B cell (primary cell): Measurements from ENCODE around the gene PAM. TPM values are rescaled to one million over a fixed set of nuclear protein-coding genes. Genes with fewer than 3 reads are reported as not detected.

ENCODE experiments used
- ATAC-seq: fragments of 200-7000 bp; cut with Tn5 transposase; one replicate; pipeline ENCODE4 v1.10.0; 2021; ENCODE audit warnings: low read depth, mild to moderate bottlenecking, moderate number of reproducible peaks, moderate library complexity
- CTCF ChIA-PET: fragments of 350-600 bp; sonication (Branson Sonifier 250); formaldehyde crosslinking; loops from one replicate; lab custom pipeline; 2021; ENCODE audit warnings: antibody characterized with exemption, inconsistent platforms; lab: Charles Lee
- POLR2A ChIA-PET: fragments of 350-600 bp; sonication (Branson Sonifier 250); formaldehyde crosslinking; loops from one replicate; lab custom pipeline; 2021; ENCODE audit warnings: antibody characterized with exemption; lab: Charles Lee
- DNase-seq: peaks from one replicate; pipeline ENCODE4 v3.0.0; 2013
- H2AFZ ChIP-seq: 2 replicates; pipeline ENCODE4 v1.6.1; 2012; ENCODE audit warnings: mild to moderate bottlenecking, low read depth, low read length; ENCODE audit not compliant: insufficient read depth, poor library complexity, severe bottlenecking
- H3K27ac ChIP-seq, 2 donors: 1 replicate in 1 of 2; 2 replicates in 1 of 2; pipeline ENCODE4 v1.5.1; 2012 to 2013; ENCODE audit warnings: low read length in 2 of 2, mild to moderate bottlenecking in 2 of 2, moderate library complexity in 1 of 2
- H3K27me3 ChIP-seq, 4 experiments: fragments of 200-600 bp in 1 of 4; sonication (generic) in 1 of 4; replicated peaks in 1 of 4; 1 replicate in 2 of 4; 2 replicates in 2 of 4; pipeline versions ENCODE4 v1.6.1 to v1.7.0; 2013 to 2016; ENCODE audit warnings: low read length in 3 of 4, mild to moderate bottlenecking in 2 of 4, mixed read lengths in 1 of 4, moderate library complexity in 1 of 4; ENCODE audit not compliant: insufficient read depth in 4 of 4, control insufficient read depth in 3 of 4; ENCODE audit errors: control extremely low read depth in 1 of 4
- H3K36me3 ChIP-seq, 2 experiments: replicated peaks in 1 of 2; 1 replicate in 1 of 2; 2 replicates in 1 of 2; pipeline versions ENCODE4 v1.6.1 to v1.7.1; 2013; ENCODE audit warnings: low read length in 1 of 2; ENCODE audit not compliant: insufficient read depth in 2 of 2, control insufficient read depth in 1 of 2; ENCODE audit errors: control extremely low read depth in 1 of 2, extremely low read depth in 1 of 2
- H3K4me1 ChIP-seq, 2 donors: fragments of 200-600 bp in 1 of 2; sonication (generic) in 1 of 2; 1 replicate in 1 of 2; 2 replicates in 1 of 2; pipeline versions ENCODE4 v1.5.1 to v1.6.1; 2013 to 2017; ENCODE audit warnings: low read length in 2 of 2; ENCODE audit not compliant: control insufficient read depth in 2 of 2, insufficient read depth in 2 of 2
- H3K4me2 ChIP-seq: replicated peaks from 2 replicates; pipeline ENCODE3; 2012; ENCODE audit warnings: mild to moderate bottlenecking, low read depth, low read length; ENCODE audit not compliant: poor library complexity, severe bottlenecking
- H3K4me3 ChIP-seq, 5 experiments: fragments of 200-600 bp in 1 of 5; sonication (generic) in 1 of 5; 1 replicate in 3 of 5; 2 replicates in 2 of 5; pipeline versions ENCODE4 v1.5.1 to v1.7.0; 2011 to 2016; ENCODE audit warnings: low read length in 4 of 5, mild to moderate bottlenecking in 4 of 5, low read depth in 2 of 5, control low read depth in 1 of 5, moderate library complexity in 1 of 5; ENCODE audit not compliant: insufficient read depth in 1 of 5; ENCODE audit errors: control extremely low read depth in 1 of 5, extremely low read depth in 1 of 5
- H3K79me2 ChIP-seq: fragments of 200-600 bp; sonication (generic); one replicate; pipeline ENCODE4 v1.6.0; 2016; ENCODE audit warnings: low read length; ENCODE audit not compliant: control insufficient read depth, insufficient read depth
- H3K9ac ChIP-seq: fragments of 200-600 bp; sonication (generic); 2 replicates; pipeline ENCODE4 v1.6.1; 2017; ENCODE audit warnings: mild to moderate bottlenecking, low read length, moderate library complexity
- H3K9me3 ChIP-seq, 3 donors: one replicate each; pipeline versions ENCODE4 v1.6.1 to v1.7.1; 2013; ENCODE audit warnings: low read length in 2 of 3; ENCODE audit not compliant: control insufficient read depth in 2 of 3, insufficient read depth in 1 of 3; ENCODE audit errors: control extremely low read depth in 1 of 3
- H4K20me1 ChIP-seq: 2 replicates; pipeline ENCODE4 v1.6.0; 2012; ENCODE audit warnings: mild to moderate bottlenecking, low read length; ENCODE audit not compliant: insufficient read depth, control insufficient read depth, poor library complexity, severe bottlenecking
- H3K27ac Mint-ChIP-seq: one replicate; pipeline ENCODE4 v1.8.0; 2021; ENCODE audit warnings: mixed read lengths
- H3K27me3 Mint-ChIP-seq: one replicate; pipeline ENCODE4 v1.8.0; 2021; ENCODE audit warnings: mixed read lengths
- H3K4me1 Mint-ChIP-seq: one replicate; pipeline ENCODE4 v1.8.0; 2021; ENCODE audit warnings: mixed read lengths
- H3K4me3 Mint-ChIP-seq: one replicate; pipeline ENCODE4 v1.8.0; 2021; ENCODE audit warnings: mixed read lengths
- H3K9me3 Mint-ChIP-seq: one replicate; pipeline ENCODE4 v1.8.0; 2022; ENCODE audit warnings: mixed read lengths; ENCODE audit not compliant: insufficient read depth
- EZH2 ChIP-seq: IDR thresholded peaks from 2 replicates; pipeline ENCODE4 v1.6.1; 2012; ENCODE audit warnings: borderline replicate concordance, low read depth, mild to moderate bottlenecking, moderate library complexity, low read length; ENCODE audit not compliant: insufficient read depth, poor library complexity, severe bottlenecking
- WGBS: methylation state at CpG from one replicate; pipeline ENCODE4 v1.1.5; 2013; ENCODE audit warnings: missing lambda C conversion rate; ENCODE audit not compliant: insufficient coverage; 5-methylcytosine and 5-hydroxymethylcytosine counted together
- intact Hi-C: fragments of 100-400 bp; cut with micrococcal nuclease; formaldehyde crosslinking; loops from one replicate; pipeline ENCODE4 v1.10.0; 2022
- polyA plus RNA-seq: library from polyadenylated mRNA; depleted of rRNA; stranded (reverse); fragments of >200 nt; gene quantifications from 2 replicates; pipeline ENCODE4 v1.2.3, GENCODE V29; 2012
- total RNA-seq, 2 donors: library from RNA; stranded (reverse); fragments of 120-200 nt in 1 of 2; gene quantifications; 1 replicate in 1 of 2; 2 replicates in 1 of 2; pipeline versions ENCODE4 v1.2.3 to v1.2.4, GENCODE V29; 2013 to 2022
- TF ChIP-seq, protein P1 (sequence below): fragments of 200-600 bp; IDR thresholded peaks from one replicate; pipeline ENCODE4 v1.8.0; 2022; ENCODE audit warnings: antibody characterized with exemption, mild to moderate bottlenecking

PAM gene
- total and polyA plus RNA-seq, 2 donors (not counting 1 experiment from before 2014, with no cell fraction given) = 1.00 to 34.8 TPM

GRCh38 chr5:103035701-103036100 is 280.6 kb downstream of the PAM start:
- Histone ChIP-seq H3K4me2 (no peak overlapping the region), H3K4me3 (no peak overlapping the region), H3K27ac (no peak overlapping the region), H3K4me1 (no peaks in the 10 kb centered on the region), H3K9me3 (peaks cover 0 to 16% (median 0%) of the 10 kb centered on the region in 3 donors), H3K9ac (no peak overlapping the region), H4K20me1 (no peaks in the 10 kb centered on the region), H3K36me3 (no peaks in the 10 kb centered on the region), H2AFZ (no peak overlapping the region), H3K79me2 (no peaks in the 10 kb centered on the region), H3K27me3 (no peaks in the 10 kb centered on the region)
- intact Hi-C loops = no loop called here
- no peak overlapping the region for H3K4me3 Mint-ChIP-seq
- H3K4me1 Mint-ChIP-seq = no peaks in the 10 kb centered on the region
- H3K9me3 Mint-ChIP-seq = no peaks in the 10 kb centered on the region
- DNase-seq (no peak), ATAC-seq (no peak)
- no peak overlapping the region for H3K27ac Mint-ChIP-seq
- no peak for TF ChIP-seq EZH2
- CTCF ChIA-PET = interaction anchor here (1.2 kb wide), 1 partner anchor 8 kb away, joined by 3 read pairs; no protein-coding TSS in a partner anchor
- H3K27me3 Mint-ChIP-seq = no peaks in the 10 kb centered on the region
- POLR2A ChIA-PET = no interaction called here
- WGBS = 43% methylated on average over 1 of the region's 2 CpGs

- H3K4me1 ChIP-seq = no peaks in the 10 kb centered on the region
- no peak overlapping the region for H3K27ac ChIP-seq
- no peak overlapping the region for H3K27ac Mint-ChIP-seq
- 88% methylated on average over 1 of the region's 2 CpGs for WGBS
- no peaks in the 10 kb centered on the region for H3K9me3 Mint-ChIP-seq
- no peak overlapping the region for H2AFZ ChIP-seq
- TF ChIP-seq, protein P1, sequence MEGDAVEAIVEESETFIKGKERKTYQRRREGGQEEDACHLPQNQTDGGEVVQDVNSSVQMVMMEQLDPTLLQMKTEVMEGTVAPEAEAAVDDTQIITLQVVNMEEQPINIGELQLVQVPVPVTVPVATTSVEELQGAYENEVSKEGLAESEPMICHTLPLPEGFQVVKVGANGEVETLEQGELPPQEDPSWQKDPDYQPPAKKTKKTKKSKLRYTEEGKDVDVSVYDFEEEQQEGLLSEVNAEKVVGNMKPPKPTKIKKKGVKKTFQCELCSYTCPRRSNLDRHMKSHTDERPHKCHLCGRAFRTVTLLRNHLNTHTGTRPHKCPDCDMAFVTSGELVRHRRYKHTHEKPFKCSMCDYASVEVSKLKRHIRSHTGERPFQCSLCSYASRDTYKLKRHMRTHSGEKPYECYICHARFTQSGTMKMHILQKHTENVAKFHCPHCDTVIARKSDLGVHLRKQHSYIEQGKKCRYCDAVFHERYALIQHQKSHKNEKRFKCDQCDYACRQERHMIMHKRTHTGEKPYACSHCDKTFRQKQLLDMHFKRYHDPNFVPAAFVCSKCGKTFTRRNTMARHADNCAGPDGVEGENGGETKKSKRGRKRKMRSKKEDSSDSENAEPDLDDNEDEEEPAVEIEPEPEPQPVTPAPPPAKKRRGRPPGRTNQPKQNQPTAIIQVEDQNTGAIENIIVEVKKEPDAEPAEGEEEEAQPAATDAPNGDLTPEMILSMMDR = no peak
- no peak for TF ChIP-seq EZH2
- H3K4me3 Mint-ChIP-seq = no peak overlapping the region
- no peaks in the 10 kb centered on the region for H3K4me1 Mint-ChIP-seq
- H3K79me2 ChIP-seq = no peaks in the 10 kb centered on the region
- H3K27me3 Mint-ChIP-seq = no peaks in the 10 kb centered on the region
- no peak overlapping the region for H3K4me2 ChIP-seq
- no peak overlapping the region for H3K4me3 ChIP-seq
- no peak overlapping the region for H3K9ac ChIP-seq
- peaks cover 0 to 16% (median 0%) of the 10 kb centered on the region in 3 donors for H3K9me3 ChIP-seq
- H3K36me3 ChIP-seq = no peaks in the 10 kb centered on the region
- H4K20me1 ChIP-seq = no peaks in the 10 kb centered on the region
- intact Hi-C loops = no loop called here
- no peak for DNase-seq
- ChIA-PET CTCF (interaction anchor here (1.2 to 1.8 kb wide), 2 partner anchors 9 kb away, joined by 3 to 5 read pairs; no protein-coding TSS in a partner anchor), POLR2A (no interaction called here)
- no peak for ATAC-seq
- no peaks in the 10 kb centered on the region for H3K27me3 ChIP-seq
Measured at GRCh38 chr5:103036601-103037000, 281.5 kb downstream of the PAM start.
